SK-N-MC (cell line): ENCODE results near the gene ARHGAP26.

Source experiments
- EZH2 ChIP-seq: fragments of 200-600 bp; sonication (generic); IDR thresholded peaks from one replicate; pipeline ENCODE4 v1.6.1; 2017; ENCODE audit warnings: antibody characterized with exemption
- FOXP2 ChIP-seq: optimal IDR thresholded peaks from 2 replicates; pipeline ENCODE3; 2011; ENCODE audit warnings: mild to moderate bottlenecking, moderate library complexity; ENCODE audit not compliant: insufficient read depth; ENCODE audit errors: extremely low read length, control extremely low read depth
- POLR2AphosphoS5 ChIP-seq: IDR thresholded peaks from 2 replicates; pipeline ENCODE4 v1.6.1; 2012; ENCODE audit warnings: mild to moderate bottlenecking, low read depth, low read length, borderline replicate concordance

GRCh38 chr5:143059976-143060765, 290.0 kb downstream of the ARHGAP26 start:
- no peak for TF ChIP-seq EZH2
- TF ChIP-seq POLR2AphosphoS5, result no peak
- TF ChIP-seq FOXP2, result no peak
